Pancreas (tissue), 10 donors: ENCODE results near the gene GRIN2A. TPM values are rescaled to one million over a fixed set of nuclear protein-coding genes. Genes with fewer than 3 reads are reported as not detected.
A peak's percentile ranks its signal among the peaks of the same experiment; 100 is the strongest.

ENCODE experiments used
- ATAC-seq, 4 donors: fragments of 200-7000 bp; cut with Tn5 transposase; one replicate each; pipeline versions ENCODE4 v1.8.0 to v1.9.1; 2020; ENCODE audit warnings: mild to moderate bottlenecking in 4 of 4, moderate library complexity in 4 of 4
- DNase-seq, 6 donors: peaks; one replicate each; pipeline ENCODE4 v3.0.0-alpha.2; 2020
- FAIRE-seq: peaks from 2 replicates; lab custom pipeline; 2012; peaks lifted over from hg19 to GRCh38; lab: Jason Lieb, UNC
- H3K27ac ChIP-seq, 4 donors: fragments of 200-600 bp; sonication (generic); 1 replicate in 3 of 4; 2 replicates in 1 of 4; pipeline versions ENCODE4 v1.5.0 to v1.8.0; 2020
- H3K27me3 ChIP-seq, 4 donors: fragments of 200-600 bp; one replicate each; pipeline ENCODE4 v1.8.0; 2021
- H3K36me3 ChIP-seq, 3 donors: fragments of 200-600 bp; sonication (generic) in 1 of 3; one replicate each; pipeline versions ENCODE4 v1.5.0 to v1.8.0; 2020 to 2021
- H3K4me1 ChIP-seq, 3 donors: fragments of 200-600 bp; one replicate each; pipeline ENCODE4 v1.8.0; 2021
- H3K4me3 ChIP-seq, 4 donors: fragments of 200-600 bp; sonication (generic) in 2 of 4; one replicate each; pipeline versions ENCODE4 v1.5.0 to v1.8.0; 2020 to 2021
- H3K9me3 ChIP-seq, 4 donors: fragments of 200-600 bp; one replicate each; pipeline ENCODE4 v1.8.0; 2021
- WGBS, 2 donors: extraction: QIAGEN DNeasy Blood & Tissue Kit; methylation state at CpG; one replicate each; pipeline ENCODE4 v1.1.7; 2013; 5-methylcytosine and 5-hydroxymethylcytosine counted together
- intact Hi-C, 3 donors: fragments of 100-400 bp; cut with DNase I; formaldehyde crosslinking; loops; one replicate each; pipeline versions ENCODE4 v1.11.1 to v1.14.2; 2022
- polyA plus RNA-seq, 2 donors: library from polyadenylated mRNA; stranded (reverse); fragments of 200-250 nt; gene quantifications; one replicate each; pipeline ENCODE4 v1.2.3, GENCODE V29; 2013
- total RNA-seq, 6 donors: library from RNA; stranded (reverse); fragmentation: NEBNext Ultra II Directional in 4 of 6; extraction: Animal tissue kit (Norgen Biotek cat#: 25700) in 4 of 6; gene quantifications; one replicate each; pipeline versions ENCODE4 v1.2.1 to v1.2.4, GENCODE V29; 2021 to 2023
- TF ChIP-seq, protein P1 (sequence below), 4 donors: fragments of 200-600 bp; sonication (generic) in 3 of 4; IDR thresholded peaks; one replicate each; pipeline versions ENCODE4 v1.5.0 to v1.8.0; 2021; ENCODE audit warnings: antibody characterized with exemption in 4 of 4
- donor health status: healthy with polysubstance abuse.
- donor health status: DM: no; HTN: no; CAD: no; lungs with moderate emphysema.
- donor health status: DM: no; HTN: no; CAD: no.
- donor health status: control.
- donor health status: control.
- donor health status: Bipolar disorder and iron deficiency.
- donor health status: DM: yes; HTN: yes; CAD: no.
- donor health status: DM: no; HTN: no; CAD: no.
- donor health status: DM: no; HTN: no; CAD: no.
- donor health status: DM: yes; HTN: yes; CAD: no.

Gene GRIN2A
- total and polyA plus RNA-seq, 8 donors: 0.09 to 2.2 (median 0.32) TPM

DNA sequence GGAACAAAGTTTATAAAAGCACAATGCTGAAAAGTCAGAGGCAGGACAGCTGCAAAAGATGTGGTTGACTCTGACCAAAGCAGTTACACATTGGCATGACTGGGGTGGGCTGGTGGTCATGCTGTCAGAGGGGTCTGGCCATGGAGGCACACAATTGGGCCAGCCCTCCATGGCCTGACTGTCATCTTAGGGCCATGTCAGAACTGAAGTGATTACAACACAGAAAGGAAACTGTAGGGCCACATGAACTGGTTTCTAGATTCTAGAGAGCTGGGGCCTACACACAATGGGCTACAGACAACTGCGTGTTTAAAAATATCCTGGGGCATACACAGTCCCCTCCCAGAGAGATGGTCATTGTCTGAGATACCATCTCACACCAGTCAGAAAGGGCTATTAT is 380.6 kb downstream of the GRIN2A start:
- TF ChIP-seq, protein P1, sequence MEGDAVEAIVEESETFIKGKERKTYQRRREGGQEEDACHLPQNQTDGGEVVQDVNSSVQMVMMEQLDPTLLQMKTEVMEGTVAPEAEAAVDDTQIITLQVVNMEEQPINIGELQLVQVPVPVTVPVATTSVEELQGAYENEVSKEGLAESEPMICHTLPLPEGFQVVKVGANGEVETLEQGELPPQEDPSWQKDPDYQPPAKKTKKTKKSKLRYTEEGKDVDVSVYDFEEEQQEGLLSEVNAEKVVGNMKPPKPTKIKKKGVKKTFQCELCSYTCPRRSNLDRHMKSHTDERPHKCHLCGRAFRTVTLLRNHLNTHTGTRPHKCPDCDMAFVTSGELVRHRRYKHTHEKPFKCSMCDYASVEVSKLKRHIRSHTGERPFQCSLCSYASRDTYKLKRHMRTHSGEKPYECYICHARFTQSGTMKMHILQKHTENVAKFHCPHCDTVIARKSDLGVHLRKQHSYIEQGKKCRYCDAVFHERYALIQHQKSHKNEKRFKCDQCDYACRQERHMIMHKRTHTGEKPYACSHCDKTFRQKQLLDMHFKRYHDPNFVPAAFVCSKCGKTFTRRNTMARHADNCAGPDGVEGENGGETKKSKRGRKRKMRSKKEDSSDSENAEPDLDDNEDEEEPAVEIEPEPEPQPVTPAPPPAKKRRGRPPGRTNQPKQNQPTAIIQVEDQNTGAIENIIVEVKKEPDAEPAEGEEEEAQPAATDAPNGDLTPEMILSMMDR (IDR thresholded peaks at IDR 0.05): no peak
- H3K27ac ChIP-seq: no peak overlapping the region
- DNase-seq (no peak), FAIRE-seq (no peak), ATAC-seq (no peak)
- H3K27me3 ChIP-seq: peaks cover 0 to 3% (median 0%) of the 10 kb centered on the region in 4 donors
- no peaks in the 10 kb centered on the region for H3K9me3 ChIP-seq
- intact Hi-C loops: no loop called here
- no peaks in the 10 kb centered on the region for H3K4me1 ChIP-seq
- H3K36me3 ChIP-seq: no peaks in the 10 kb centered on the region
- H3K4me3 ChIP-seq: no peak overlapping the region
- 86 to 100% methylated on average over 1 of the region's 1 CpG for WGBS, 2 donors

DNA sequence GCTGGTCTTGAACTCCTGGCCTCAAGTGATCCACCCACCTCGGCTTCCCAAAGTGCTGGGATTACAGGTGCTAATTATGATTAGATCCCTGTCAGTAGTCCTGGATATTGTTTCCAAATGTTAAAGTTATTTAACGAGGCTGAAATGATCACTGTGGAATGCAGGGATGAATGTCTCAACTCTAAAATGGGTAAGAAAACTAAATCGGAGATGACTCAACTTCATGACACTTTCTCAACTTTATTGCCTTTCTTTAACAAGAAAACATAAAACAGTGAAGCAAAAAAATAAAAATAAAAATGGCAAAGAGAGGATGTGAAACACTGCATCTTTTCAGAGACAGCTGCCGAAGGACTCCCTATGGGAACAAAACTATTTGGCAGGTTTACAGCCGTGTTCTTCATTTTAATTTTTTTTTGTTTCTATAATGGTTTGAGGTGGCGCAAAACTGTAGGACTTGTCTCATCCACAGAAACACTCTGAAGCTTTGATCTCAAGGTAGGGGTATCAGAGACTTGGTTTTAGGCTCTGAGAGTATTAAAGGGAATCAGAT is 382.0 kb downstream of the GRIN2A start:
- peaks cover 0 to 3% (median 0%) of the 10 kb centered on the region in 4 donors for H3K27me3 ChIP-seq
- no peaks in the 10 kb centered on the region for H3K36me3 ChIP-seq
- no peak overlapping the region for H3K4me3 ChIP-seq
- ATAC-seq: no peak
- no peaks in the 10 kb centered on the region for H3K4me1 ChIP-seq
- WGBS, 2 donors: 55 to 73% methylated on average over 6 of the region's 6 CpGs
- DNase-seq: no peak
- H3K27ac ChIP-seq: no peak overlapping the region
- intact Hi-C loops: no loop called here
- no peaks in the 10 kb centered on the region for H3K9me3 ChIP-seq
- TF ChIP-seq, protein P1 (IDR thresholded peaks at IDR 0.05): no peak
- no peak for FAIRE-seq

DNA sequence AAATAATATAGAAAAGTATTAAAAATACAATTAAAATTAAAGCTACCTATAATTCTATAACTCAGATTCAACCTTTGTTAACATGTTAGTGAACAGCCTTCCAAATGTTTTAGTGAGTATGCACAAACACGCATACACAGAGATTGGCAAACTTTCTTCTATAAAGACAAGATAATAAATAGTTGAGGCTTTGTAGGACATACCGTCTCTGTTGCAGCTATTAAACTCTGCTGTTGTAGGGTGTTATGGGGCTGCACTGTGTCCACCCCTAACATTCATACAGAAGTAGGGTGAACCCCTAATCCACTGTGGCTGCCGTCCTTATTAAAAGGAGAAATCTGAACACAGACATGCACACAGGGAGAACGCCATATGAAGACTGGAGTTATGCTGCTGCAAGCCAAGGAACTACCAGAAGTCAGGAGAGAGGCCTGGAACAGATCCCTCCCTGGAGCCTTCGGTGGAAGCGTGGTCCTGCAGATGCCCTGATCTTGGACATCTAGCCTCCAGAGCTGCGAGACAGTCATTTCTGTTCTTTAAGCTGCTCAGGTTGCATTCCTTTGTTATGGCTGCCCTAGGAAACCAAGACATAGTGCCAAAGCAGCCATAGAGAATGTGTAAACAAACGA is 383.2 kb downstream of the GRIN2A start:
- Histone ChIP-seq H3K36me3 (no peaks in the 10 kb centered on the region), H3K9me3 (no peaks in the 10 kb centered on the region), H3K27ac (no peak overlapping the region), H3K27me3 (peaks cover 0 to 3% (median 0%) of the 10 kb centered on the region in 4 donors), H3K4me1 (no peaks in the 10 kb centered on the region), H3K4me3 (no peak overlapping the region)
- WGBS, 2 donors: 64 to 78% methylated on average over 8 of the region's 8 CpGs
- FAIRE-seq (no peak), ATAC-seq (no peak), DNase-seq (no peak)
- TF ChIP-seq, protein P1 (IDR thresholded peaks at IDR 0.05): no peak
- intact Hi-C loops: no loop called here

DNA sequence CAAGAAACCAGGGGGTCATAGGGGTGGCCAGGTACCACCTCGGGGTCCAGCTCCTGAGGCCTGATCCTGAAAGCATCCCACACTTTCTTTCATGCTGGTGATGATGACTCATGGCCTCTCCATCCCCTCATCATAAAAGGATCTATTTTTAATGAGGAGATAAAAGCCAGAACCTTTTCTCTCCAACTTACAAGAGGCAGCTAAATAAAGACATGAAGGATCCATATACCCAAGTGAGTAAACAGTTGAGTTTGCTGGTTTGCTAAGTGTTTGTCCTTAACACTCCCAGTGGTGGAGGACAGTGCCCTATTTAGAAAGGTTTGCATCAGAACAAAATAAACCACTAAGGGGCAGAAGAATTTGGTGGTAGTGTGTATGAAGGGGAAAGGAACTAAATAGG is 383.8 kb downstream of the GRIN2A start:
- ATAC-seq (no peak), FAIRE-seq (no peak), DNase-seq (no peak)
- intact Hi-C loops: no loop called here
- no peaks in the 10 kb centered on the region for H3K9me3 ChIP-seq
- no peak overlapping the region for H3K4me3 ChIP-seq
- TF ChIP-seq, protein P1 (IDR thresholded peaks at IDR 0.05): no peak
- no peaks in the 10 kb centered on the region for H3K36me3 ChIP-seq
- WGBS, 2 donors: 62 to 65% methylated on average over 1 of the region's 1 CpG
- H3K4me1 ChIP-seq: no peaks in the 10 kb centered on the region
- H3K27ac ChIP-seq: no peak overlapping the region
- H3K27me3 ChIP-seq: peaks cover 0 to 3% (median 0%) of the 10 kb centered on the region in 4 donors

DNA sequence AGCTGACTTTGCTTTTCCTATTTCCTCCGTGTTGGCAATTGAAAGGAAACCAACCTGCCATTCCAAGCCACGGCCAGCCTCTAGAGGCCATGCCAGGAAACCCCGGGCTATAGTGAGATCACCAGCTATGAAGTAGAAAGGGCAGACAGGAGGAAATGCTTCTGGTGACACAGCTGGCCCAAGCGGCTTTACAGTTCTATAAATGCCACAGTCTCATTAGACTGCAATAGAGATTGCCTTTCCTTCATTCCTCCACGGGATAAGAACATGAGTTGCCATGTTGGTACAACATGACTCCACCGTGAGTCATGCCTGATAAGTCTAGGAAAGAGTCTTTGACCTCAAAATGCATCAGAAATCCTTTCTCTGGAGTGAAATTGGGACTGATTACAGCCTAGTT is 384.9 kb downstream of the GRIN2A start:
- no peaks in the 10 kb centered on the region for H3K36me3 ChIP-seq
- H3K27me3 ChIP-seq: no peaks in the 10 kb centered on the region
- 48 to 66% methylated on average over 6 of the region's 6 CpGs for WGBS, 2 donors
- TF ChIP-seq, protein P1 (IDR thresholded peaks at IDR 0.05): no peak
- FAIRE-seq: no peak
- DNase-seq: no peak
- no peak overlapping the region for H3K4me3 ChIP-seq
- peak in 1 of 4 donors; percentile 46 for ATAC-seq
- no peaks in the 10 kb centered on the region for H3K9me3 ChIP-seq
- intact Hi-C loops: no loop called here
- no peak overlapping the region for H3K27ac ChIP-seq
- no peaks in the 10 kb centered on the region for H3K4me1 ChIP-seq
